Upper lobe of left lung (tissue), 4 donors: ENCODE data around the gene DRC1.

Experiments
- CTCF ChIP-seq, 6 experiments: fragments of 450-650 bp in 4 of 6; fragments of 200-600 bp in 2 of 6; sonication (generic) in 2 of 6; IDR thresholded peaks; one replicate each; pipeline ENCODE4 v1.5.1; 2016 to 2019; ENCODE audit warnings: antibody characterized with exemption in 6 of 6
- EP300 ChIP-seq, 4 donors: sonication (generic); formaldehyde crosslinking; IDR thresholded peaks; one replicate each; pipeline ENCODE4 v1.5.1; 2017; ENCODE audit warnings: antibody characterized with exemption in 4 of 4, control low read depth in 2 of 4
- POLR2A ChIP-seq, 4 donors: fragments of 450-650 bp; IDR thresholded peaks; one replicate each; pipeline ENCODE4 v1.5.1; 2016 to 2017; ENCODE audit warnings: antibody characterized with exemption in 4 of 4, mild to moderate bottlenecking in 2 of 4
- POLR2AphosphoS5 ChIP-seq, 2 donors: sonication (generic); formaldehyde crosslinking; IDR thresholded peaks; one replicate each; pipeline ENCODE4 v1.5.1; 2017; ENCODE audit warnings: antibody characterized with exemption in 2 of 2

GRCh38 chr2:26435106-26435505, 33.4 kb downstream of the DRC1 start:
- TF ChIP-seq CTCF (IDR thresholded peaks at IDR 0.05), result no peak
- no peak for TF ChIP-seq POLR2A (IDR thresholded peaks at IDR 0.05)
- no peak for TF ChIP-seq POLR2AphosphoS5 (IDR thresholded peaks at IDR 0.05)
- no peak for TF ChIP-seq EP300 (IDR thresholded peaks at IDR 0.05)
